HG03378 (cell line): Measurements from ENCODE around the gene PLEKHM3.
A peak's percentile ranks its signal among the peaks of the same experiment; 100 is the strongest.

Experiments used
- ATAC-seq: cut with Tn5 transposase; IDR thresholded peaks from one replicate; pipeline ENCODE4 v1.9.1; 2021; ENCODE audit warnings: mild to moderate bottlenecking, moderate library complexity; ENCODE audit not compliant: unreplicated experiment

The PLEKHM3 gene

DNA sequence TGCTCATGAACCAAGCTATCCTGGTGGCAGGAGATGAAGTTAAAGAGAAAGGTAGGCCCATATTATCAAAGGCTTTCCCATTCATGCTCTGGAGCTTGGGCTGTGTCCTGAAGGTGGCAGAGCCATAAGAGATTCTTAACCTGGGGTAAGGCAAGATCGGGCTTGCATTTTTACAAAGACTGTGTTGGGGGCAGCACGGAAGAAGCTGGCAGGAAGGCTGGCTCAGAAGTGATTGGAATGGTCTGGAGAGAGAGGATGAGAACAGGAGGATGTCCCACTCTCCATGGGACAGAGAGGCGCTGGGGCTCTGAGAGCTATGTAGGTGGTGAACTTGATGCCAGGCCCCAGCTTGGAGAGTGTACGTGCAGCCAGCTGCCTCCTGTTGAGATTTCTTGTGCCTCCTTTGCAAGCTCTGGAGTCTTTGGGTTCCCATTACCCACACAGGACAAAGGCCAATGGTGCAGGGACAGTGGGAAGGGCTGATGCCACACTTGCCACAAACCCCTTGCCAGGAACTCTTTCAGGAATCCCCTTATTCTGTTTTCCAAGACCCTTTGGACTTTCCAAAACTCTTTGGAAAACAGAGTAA lies 215.0 kb downstream of the PLEKHM3 start:
- no peak for ATAC-seq

GRCh38 chr2:207808119-207808518 lies 217.2 kb downstream of the PLEKHM3 start:
- no peak for ATAC-seq

DNA sequence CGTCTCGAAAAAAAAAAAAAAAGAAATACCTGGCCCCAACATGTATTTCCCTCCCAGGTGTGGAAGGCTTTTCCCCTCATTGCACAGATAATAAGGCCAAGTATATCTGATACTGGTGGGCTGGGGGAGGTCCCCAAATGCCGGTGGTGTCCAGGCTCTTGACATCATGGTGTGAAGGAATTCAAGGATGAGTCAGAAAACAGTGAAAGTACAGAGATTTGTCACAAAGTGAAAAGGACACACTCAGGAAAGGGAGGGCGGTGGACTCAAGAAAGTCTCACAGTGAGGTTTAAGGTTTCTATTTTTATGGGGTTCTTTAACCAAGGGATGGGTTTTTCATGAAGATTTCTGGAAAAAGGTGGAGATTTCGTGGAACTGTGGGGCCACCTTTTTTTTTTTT lies 217.8 kb downstream of the PLEKHM3 start:
- peak; percentile 77 for ATAC-seq

- ATAC-seq, result no peak
Observed at GRCh38 chr2:207805566-207806226, 219.6 kb downstream of the PLEKHM3 start.

DNA sequence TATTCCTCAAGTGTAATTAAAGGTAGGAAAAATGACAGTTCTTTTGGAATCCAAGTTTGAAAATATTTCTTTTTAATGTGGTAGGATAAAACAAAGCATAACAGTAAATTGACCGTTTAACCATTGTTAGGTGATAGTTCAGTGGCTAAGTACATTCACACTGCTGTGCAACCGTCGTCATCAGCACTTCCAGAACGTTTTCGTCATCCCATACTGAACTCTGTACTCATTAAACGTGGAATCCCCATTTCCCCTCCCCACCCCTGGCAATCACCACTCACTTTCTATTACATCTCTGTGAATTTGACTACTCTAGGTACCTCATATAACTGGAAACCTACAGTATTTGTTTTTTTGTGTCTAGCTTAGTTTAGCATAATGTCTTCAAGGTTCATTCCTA lies 222.7 kb downstream of the PLEKHM3 start:
- no peak for ATAC-seq

DNA sequence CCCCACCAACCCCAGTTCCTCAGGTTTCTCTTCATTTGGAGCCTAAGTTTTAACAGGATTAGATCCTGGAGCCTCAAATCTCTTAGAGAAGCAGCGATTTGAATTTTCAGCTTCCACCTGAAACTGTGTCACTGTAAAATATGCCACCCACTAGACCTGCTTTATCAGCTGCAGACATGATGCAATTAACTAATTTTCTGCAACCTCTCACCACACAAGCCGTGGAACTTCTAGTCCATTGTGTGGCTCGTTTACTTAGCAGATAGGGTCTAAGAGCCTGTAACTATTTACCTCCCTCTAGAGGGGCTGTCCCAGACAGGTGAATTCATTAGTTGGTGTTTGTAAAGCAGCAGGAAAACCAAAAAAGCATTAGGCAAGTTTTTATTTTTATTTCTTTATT lies 224.1 kb downstream of the PLEKHM3 start:
- ATAC-seq, result no peak

DNA sequence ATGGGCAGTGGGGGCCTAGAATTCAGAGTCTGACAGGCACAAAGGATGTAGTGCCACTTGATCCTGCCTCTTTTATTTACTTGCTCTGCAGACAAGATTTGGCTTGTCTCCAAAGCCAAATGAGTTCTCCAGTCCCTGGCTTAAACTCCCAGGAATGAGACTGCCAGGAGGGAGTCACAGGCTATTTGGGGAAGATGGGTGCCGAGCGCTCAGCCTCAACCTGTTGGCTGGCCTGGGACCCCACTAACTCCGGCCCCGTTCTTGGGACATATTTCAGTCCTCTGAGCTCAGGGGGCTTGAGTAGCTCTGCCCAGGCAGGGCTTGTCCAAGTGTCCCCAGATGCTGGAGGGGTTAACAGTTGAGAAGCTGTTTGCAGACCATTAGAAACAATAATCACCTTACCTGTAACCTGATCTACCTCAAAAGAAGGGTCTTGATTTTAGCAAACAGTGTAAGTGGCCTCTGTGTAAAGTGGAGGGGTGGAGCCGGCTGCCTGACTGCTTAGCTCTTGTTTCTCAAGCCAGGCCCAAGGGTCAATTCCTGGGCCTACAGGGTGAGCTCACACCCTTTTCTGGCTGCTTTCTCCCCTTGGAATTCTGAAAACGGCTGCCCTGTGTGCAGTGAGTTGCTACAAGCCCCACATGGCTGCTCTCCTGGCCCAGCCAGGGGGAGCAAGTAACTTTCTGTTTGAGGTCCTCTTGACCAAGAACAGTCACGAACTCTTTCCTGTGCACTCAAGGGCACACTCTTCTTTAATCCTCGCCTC lies 228.6 kb downstream of the PLEKHM3 start:
- no peak for ATAC-seq

DNA sequence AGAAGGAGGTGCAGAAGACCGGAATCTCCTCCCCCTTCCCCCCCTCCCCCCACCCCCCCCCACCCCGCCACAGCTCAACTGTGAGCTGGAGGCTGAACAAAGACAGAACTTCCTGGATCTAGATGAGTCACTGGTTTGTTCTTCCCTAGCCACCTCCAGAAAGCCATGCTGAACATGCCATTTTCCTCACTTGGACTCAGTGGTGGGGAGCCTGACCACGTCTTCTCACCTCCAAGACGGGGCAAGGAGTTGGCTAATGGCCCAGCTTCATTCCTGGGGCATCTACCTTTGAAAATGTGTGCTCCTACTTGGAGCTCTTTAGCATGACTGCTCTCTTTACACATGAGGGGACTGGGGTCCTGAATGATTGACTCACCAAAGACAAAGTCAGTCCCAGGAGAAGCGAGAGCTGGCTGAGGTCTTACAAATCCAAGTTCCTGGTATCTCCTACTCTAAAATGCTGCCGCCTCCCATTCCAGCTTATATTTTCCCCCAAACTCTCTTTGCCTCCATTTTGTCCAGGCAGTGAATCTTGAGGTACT lies 233.0 kb downstream of the PLEKHM3 start:
- peak; percentile 47 for ATAC-seq

GRCh38 chr2:207791579-207792243 lies 233.6 kb downstream of the PLEKHM3 start:
- no peak for ATAC-seq

- ATAC-seq, result no peak
Observed at GRCh38 chr2:207790898-207791297, 234.4 kb downstream of the PLEKHM3 start.

GRCh38 chr2:207787800-207788199 lies 237.5 kb downstream of the PLEKHM3 start:
- no peak for ATAC-seq

DNA sequence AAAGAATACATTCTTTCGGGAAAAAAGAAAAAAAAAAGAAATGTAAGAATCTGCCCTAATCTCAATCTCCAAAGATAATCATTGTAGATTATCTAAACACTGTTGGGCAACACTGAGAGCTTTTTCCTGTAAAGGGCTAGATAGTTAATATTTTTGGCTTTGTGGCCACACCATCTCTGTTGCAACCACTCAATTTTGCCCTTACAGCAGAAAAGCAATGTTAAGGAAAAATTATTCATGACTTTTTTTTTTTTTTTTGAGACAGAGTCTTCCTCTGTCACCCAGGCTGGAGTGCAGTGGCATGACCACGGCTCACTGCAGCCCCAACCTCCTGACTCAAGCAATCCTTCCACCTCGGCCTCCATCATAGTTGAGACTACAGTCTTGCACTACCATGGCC lies 238.3 kb downstream of the PLEKHM3 start:
- no peak for ATAC-seq

- no peak for ATAC-seq
Observed at GRCh38 chr2:207784898-207785297, 240.4 kb downstream of the PLEKHM3 start.

GRCh38 chr2:207783514-207783913 lies 241.8 kb downstream of the PLEKHM3 start:
- no peak for ATAC-seq

DNA sequence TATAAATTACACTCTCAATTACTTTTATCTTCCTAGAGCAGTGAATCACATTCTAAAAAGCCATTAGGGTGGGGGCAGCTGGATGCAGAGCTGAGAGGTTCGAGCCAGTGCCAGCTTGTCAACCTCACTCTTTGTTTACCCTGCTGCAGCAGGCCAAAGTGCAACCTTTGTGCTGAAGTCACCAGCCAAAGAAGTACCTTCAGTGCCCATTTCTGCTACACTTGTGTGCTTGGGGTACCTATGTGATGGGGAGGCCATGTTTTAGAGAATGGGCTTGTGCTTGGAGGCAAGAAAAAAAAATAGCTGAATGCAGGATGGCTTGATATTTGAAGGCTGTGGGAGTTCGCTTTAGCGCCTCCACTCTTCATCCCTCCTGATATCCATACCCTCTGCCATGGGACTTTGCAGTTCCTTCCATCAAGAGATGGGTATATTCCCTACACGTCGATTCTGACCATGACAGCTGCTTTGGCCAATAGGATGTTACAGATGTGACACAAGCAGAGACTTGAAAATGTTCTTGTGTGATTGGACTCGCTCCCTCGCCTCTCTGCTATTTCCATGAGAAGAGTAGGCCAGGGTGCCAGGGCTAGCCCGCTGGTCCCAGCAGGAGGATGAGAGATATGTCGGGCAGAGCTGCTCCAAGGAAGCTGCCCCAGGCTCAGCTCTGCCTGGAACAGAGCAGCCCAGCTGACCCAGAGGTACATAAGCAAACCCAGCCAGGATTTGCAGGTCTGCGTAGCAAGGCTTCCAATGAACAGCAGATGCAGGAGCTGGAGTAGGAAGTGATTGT lies 242.9 kb downstream of the PLEKHM3 start:
- no peak for ATAC-seq

- ATAC-seq, result no peak
Observed at GRCh38 chr2:207779523-207779922, 245.8 kb downstream of the PLEKHM3 start.

- no peak for ATAC-seq
Observed at GRCh38 chr2:207778298-207778882, 246.9 kb downstream of the PLEKHM3 start.

- ATAC-seq, result no peak
Observed at GRCh38 chr2:207777124-207777523, 248.2 kb downstream of the PLEKHM3 start.

GRCh38 chr2:207775473-207775872 lies 249.9 kb downstream of the PLEKHM3 start:
- no peak for ATAC-seq

DNA sequence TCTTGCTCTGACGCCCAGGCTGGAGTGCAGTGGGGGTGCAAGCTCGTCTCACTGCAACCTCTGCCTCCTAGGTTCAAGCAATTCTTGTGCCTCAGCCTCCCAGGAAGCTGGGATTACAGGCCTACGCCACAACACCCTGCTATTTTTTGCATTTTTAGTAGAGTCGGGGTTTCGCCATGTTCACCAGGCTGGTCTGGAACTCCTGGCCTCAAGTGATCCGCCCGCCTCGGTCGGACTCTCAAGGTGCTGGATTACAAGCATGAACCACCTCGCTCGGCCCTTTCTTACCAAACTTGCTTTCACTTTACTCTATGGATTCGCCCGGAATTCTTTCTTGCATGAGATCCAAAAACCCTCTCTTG lies 252.5 kb downstream of the PLEKHM3 start:
- no peak for ATAC-seq
